ENCODE measurements around the gene ZNF366.

The ZNF366 gene

DNA sequence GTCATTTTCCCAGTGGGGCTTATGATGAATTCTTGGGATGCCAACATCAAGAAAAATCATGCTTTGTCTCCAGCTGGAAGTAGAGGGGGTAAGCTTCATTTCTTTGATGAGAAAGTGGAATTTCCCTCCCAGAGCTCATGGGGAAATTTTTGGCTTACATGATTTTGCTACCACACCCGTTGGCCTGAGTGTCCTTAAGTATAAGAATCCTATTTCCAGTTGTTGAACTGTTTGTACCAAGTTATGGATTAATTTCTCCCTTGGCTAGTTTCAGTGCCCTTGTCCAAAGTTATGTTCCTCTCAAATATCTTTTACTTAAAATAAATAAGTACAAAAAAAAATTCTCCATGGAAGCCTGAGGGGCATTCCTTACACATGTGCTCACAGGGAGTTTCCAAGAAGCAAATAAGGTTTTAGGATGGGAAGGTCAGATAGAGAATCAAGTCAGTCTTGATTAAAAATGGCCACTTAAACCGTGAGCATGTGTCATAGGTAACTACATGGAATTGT lies 104.8 kb downstream of the ZNF366 start:
- DNase-seq: no peak

DNA sequence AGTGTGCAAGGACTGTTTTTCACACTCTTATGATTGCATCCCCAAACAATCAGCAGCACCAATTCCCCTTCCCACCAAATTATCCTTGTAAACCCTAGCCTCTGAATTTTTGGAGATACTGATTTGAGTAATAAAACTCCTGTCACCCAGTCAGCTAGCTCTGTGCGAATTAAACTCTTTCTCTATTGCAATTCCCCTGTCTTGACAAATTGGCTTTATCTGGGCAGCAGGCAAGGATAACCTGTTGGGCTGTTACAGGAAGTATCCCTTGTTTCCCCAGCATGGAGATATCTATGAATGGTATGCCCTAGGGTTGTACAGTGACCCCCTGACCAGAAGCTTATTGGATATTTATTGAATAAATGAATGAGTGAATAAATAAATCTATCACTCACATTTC lies 106.3 kb downstream of the ZNF366 start:
- no peak for DNase-seq

DNA sequence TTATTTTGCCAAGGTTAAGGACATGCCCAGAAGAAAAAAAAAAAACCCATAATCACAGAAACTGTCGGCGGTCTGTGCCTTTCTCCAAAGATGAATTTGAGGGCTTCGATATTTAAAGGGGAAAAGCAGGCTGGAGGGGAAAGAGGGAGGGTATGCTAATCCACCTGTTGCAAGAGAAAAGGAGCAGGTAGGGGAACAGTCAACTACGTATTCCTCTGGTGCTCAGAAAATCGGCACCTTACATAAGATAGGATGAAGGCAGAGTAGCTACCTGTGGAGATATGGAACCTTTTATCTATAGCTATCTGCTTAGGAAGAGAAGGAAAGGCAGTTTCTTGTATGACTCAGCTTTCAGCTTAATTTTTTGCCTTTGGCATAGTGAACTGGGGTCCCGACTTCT lies 109.4 kb downstream of the ZNF366 start:
- no peak for DNase-seq

DNA sequence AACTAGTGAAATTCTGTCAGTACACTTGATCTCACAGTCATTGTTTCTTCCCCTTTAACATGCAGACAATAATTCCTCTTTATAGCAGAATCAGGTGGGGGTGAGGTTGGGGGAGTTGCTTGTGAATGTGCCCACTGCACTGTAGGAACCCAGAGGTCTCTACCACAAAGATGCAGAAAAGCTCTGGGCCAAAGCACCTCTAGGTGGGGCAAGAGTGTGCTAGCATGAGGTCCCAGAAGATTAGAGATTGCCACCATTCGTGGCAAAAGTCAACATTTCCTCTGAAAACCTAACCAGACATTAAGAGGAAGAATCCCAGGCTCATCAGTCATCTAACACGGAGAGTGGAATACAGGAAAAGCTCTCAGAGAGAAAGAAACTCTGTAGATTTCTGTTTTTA lies 112.5 kb downstream of the ZNF366 start:
- DNase-seq: no peak

DNA sequence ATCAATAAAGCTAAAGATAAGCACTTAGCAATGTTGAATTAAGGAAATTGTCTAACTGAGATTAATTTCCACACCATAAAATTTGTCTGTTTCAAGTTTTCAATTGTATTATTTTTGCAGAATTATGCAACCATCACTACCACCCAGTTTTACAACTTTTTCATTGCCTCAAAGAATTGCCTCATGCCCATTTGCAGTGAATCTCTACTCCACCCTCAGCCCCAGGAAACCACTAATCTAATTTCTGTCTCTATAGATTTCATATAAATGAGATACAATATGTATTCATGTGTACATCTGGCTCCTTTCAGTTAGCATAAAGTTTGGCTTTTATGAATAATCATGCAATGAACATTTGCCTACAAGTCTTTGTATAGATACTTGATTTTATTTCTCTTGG lies 114.2 kb downstream of the ZNF366 start:
- no peak for DNase-seq
